HT-29 (cell line): ENCODE data around the gene SNX20. TPM values are rescaled to one million over a fixed set of nuclear protein-coding genes. Genes with fewer than 3 reads are reported as not detected.

ENCODE experiments used
- DNase-seq: peaks from one replicate; pipeline ENCODE4 v3.0.0-alpha.2; 2015; ENCODE audit warnings: low spot score
- total RNA-seq: library from RNA; depleted of rRNA; stranded (reverse); fragments of >200 nt; shearing (Covaris generic); gene quantifications from 2 replicates; pipeline ENCODE4 v1.2.3, GENCODE V29; 2014

Gene SNX20
- total RNA-seq, 1 experiment from 2014 or later: 0.23 TPM

DNA sequence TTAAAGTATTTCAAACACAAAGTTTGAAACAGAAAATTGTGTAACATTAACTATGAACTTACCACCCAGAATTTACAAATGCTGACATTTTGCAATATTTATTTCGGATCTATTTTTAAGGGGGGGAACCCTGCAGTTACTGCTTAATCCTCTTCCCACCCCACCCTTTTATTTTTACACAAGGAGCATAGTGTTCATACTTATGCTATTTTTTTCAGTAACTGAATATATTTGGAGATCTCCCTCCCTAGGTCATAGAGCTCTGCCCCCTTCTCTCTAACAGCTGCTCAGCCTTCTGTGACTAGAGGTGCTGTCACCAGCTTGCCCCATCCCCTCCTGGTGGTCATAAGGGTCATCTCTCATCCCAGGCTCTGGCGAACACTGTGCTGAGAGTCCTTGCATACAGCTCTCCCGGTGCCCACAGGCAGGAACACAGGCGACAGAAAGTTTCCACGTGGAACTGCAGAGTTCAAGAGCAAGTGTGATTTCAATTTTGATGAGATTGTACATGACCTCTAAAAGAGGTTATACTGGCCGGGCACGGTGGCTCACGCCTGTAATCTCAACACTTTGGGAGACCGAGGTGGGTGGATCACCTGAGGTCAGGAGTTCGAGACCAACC is 44.2 kb downstream of the SNX20 start:
- no peak for DNase-seq

DNA sequence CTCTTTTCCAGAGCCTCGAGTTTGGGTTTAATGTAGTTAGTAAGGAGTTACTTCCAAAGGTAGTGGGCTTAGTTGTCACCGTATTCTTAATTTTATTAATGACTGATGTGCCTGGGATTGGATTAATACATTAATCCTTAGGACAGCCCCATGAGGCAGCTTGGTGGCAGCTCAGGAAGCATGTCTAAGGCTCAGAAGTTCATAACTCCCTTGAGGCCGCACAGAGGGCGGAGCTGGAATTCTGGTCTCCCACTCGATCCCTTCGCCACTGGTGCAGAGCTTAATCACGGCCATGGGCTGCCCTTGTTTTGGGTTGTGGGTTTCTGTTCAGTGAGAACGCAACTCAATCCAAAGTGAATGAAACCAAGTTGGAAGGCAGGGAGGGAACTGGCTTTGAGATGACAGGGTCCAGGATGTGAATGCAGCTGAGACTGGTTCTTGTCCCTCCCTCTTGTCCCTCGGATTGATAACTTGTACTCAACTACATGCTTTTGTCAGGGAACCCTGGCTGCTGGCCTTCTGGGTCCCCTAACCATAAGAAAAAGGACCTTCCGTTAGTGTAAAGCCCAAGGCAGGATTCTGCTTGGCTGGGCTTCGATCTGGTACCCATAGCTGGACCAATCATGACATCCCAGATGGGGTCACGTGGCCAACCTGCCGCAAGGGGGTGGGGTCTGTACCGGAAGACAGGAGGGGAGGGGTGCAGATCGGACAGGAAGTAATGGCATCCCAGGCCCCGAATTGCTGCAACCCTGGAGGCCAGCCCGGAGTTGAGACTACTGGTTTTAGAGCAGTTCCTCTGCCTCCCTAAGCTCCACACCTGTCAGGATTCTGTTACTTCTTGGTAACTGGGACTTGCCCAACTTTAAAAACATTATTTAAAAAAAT is 45.4 kb downstream of the SNX20 start:
- no peak for DNase-seq

DNA sequence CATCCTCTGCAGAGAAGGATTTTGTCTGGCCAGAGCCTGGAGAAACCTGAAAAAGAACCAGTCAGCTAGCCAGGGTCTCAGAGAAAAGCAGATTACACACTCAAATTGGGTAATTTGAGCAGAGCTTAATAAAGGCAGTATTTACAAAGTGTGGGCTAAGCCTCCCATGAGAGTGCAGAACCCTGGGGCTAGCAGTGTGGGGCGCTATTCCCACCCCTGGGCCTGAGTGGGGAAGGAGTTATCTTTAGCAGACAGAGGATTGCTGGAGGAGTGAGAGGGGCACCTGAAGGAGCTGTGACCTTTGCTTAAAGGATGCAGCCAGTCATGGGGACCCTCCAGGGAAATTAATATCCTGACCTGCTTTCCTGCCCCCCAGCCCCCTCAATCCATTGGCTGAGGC is 46.2 kb downstream of the SNX20 start:
- no peak for DNase-seq

DNA sequence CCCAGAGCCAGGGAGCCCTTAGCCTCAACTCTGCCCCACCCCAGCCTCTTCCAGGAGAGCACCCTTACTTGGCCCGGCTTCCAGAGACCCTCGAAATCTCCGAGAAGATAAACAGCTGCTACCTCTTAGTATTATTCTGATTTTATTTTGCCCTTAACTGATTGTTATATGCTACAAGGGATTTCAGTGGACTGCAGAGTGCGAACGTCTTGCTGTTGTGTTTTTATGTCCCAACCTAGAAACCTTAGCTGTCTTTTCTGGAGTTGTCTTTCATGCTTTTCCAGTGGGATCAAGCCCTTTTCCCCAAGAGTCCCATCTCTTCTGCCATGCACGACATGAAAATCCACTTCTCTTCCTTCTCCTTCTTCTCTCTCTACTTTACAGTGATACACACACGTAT is 47.0 kb downstream of the SNX20 start:
- no peak for DNase-seq

DNA sequence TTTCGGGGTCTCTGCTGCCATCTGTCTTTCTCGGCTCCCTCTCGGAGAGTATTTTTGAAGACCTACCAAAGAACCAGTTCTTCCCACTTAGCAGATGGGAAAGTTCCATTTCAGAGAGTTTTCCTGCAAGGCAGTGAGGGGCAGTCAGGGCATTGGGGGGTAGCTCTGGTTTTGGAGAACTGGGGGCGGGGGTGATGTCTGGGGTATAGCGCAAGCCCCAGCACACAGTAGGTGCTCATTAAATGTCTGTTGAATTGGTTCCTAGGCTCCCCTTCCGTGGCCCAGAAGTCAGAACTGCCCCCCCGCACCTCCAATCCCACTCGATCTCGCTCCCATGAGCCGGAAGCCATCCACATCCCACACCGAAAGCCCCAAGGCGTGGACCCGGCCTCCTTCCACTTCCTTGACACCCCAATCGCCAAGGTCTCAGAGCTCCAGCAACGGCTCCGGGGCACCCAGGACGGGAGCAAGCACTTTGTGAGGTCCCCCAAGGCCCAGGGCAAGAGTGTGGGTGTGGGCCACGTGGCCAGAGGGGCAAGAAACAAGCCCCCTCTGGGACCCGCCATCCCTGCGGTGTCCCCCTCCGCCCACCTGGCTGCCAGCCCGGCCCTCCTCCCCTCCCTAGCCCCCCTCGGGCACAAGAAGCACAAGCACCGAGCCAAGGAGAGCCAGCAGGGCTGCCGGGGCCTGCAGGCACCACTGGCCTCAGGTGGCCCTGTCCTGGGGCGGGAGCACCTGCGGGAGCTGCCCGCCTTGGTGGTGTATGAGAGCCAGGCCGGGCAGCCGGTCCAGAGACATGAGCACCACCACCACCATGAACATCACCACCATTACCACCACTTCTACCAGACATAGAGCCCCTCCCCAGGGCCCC is 47.9 kb downstream of the SNX20 start:
- no peak for DNase-seq

DNA sequence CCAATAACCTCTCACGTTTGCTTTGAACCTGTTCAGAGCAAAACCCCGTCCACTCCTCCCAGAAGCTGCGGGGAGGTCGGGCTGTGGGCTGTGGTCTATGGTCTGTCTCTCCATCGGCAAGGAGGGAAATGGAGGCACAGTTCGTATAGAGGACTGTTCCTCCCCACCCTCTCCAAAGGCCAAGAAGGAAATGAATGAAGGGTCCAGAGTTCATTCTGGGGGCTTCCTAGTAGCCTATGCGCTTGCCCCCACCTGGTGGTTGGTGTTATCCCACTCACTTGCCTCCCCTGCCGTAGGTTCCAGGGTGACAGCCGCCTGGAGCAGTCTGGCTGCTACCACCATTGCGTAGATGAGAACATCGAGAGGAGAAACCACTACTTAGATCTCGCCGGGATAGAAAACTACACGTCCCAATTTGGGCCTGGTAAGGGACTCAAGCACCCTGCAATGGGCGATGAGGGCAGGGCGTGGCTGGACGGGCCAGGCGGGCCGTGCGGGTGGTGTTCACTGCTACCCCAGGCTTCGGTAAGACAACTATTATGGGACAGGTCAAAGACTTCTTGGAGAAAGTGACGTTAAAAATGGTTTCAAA is 49.0 kb downstream of the SNX20 start:
- DNase-seq: no peak

DNA sequence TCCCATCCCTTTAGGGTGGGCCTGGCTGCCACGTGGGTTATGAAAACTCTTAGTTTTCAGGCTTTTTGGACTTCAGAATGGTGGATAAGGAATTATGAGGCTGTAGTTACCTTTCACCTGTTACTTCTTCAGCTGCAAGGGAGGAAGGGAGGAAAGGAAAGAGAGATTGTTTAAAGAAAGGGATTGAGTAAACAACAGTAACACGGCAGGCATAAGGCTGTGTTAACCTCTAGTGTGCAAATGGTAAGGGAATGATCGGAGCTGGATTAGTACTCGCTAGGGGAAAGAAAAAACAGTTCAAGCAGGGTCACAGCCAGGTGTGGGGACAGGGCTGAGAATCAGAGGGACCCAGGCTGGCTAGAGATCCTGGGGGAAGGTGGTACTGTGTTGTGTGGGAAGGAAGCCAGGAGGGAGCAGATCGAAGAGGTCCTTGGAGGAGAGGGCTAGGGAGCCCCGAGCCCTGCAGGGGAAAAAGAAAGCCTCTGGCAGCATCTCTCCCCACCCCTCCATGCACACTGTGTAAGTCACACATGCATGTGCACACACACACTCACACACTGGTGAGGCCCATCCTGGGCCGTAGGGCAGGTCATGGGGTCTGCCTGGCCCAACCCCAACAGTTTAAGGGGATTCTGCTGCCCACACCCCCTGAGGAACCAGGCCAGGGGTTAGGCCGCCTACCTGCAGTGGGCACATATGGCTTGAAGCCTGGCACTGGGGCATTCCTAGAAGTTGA is 49.7 kb downstream of the SNX20 start:
- no peak for DNase-seq

DNA sequence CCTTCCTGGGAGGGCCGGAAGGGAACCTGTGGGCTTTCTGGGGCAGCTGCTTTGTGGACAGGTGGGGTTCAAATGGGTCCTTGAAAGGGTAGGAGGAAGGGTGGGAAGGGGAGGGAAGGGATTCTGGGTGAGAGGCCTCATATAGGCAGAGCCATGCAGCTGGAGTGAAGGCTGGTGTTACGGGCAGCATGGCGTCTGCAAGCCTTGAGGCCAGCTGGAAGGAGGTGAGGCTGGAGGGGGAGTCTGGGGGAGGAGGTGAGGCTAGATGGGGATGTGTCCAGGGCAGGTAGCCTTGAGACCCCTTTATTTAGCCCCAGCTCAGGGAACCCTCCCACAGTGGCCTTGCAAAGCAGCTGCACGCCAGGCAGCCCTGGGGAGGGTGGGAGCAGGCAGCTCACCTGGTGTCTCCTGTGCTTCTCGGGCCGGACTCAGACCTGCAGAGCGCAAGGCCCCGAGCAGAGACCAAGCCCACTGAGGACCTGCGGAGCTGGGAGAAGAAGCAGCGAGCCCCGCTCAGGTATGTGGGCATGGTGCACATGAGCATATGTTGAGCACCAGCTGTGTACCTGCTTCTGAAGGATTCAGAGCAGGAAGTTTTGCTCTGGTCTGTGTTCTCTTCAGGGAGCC is 50.6 kb downstream of the SNX20 start:
- DNase-seq: no peak

DNA sequence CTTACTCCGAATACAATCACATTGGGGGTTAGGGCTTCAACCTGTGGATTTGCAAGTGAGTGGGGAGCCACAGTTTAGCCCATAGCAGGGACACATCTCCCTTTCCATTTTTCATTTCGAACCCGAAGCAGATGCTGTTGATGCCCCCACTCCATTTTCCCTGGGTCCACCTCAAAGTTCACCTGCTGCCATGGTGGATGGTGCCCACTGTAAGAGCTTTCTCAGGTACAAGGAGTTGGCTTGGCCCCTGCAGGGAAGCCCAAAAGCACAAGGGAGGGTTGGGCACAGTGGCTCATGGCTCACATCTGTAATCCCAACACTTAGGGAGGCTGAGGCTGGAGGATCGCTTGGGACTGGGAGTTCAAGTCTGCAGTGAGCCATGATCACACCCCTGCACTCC is 51.8 kb downstream of the SNX20 start:
- no peak for DNase-seq

DNA sequence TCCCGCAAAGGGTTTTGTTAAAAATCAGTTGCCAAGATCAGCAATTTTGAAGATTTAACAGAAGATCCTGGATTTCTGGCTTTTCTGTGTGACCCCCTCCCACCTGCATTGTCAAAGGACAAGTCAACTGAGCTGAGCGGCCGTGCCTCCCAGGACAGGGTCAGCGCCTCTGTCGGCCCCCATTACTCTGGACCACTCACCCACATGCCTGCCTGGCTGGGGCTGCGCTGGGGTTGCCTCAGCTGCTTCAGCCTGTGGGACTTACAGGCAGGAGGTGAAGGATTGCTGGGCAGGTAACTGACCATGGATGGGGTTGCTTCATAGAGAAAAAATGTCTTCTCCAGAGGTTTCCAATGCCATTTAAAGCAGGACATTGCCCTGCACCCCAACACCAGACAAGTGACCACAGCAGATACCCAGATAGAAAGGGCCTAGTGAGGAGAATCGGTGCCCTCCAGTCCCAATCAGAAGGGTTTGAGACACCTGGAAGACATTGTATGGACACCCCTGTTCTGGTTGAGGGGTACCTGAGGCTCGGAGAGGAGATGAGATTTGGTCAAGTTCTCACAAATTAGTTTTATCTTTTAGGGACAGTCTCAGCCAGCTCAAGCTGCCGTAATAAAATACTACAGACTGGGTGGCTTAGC is 52.8 kb downstream of the SNX20 start:
- no peak for DNase-seq

DNA sequence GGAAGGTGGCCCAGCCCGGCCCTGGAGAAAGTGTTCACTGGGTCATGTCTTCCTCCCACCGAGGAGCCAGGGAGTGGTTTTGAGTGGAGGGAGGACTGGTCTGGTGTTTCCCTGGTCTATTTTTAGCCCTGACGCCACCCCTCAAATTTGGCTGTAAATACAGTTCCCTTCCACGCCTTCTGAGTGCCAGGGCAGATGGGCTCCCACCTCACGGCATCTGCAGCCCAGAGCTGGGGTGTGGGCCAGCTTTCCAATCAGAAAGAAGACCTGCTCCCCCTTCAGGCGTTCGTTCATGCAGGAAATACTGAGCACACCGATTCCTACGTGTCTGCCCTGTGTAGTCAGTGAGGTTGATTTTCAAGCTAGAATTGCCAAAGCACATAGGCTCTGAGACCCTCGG is 53.7 kb downstream of the SNX20 start:
- no peak for DNase-seq

DNA sequence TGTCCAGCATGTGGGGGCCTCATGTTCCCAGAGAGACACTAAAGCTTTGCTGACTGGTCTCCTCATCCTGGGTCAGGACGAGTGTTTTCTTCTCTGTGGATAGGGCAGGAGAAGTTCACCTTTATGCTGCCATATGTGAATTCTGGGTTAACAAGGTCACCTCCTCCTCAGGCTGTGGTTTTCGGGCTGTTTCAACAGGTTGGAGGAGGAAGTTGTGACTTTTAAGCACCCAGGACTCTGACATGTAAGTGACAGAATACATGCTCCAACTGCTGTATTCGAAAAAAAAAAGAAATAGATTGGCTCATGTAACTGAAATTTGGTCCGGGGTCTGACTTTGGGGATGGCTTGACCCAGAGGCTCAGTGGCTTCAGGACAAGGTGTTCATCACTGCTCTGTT is 54.2 kb downstream of the SNX20 start:
- DNase-seq: no peak

DNA sequence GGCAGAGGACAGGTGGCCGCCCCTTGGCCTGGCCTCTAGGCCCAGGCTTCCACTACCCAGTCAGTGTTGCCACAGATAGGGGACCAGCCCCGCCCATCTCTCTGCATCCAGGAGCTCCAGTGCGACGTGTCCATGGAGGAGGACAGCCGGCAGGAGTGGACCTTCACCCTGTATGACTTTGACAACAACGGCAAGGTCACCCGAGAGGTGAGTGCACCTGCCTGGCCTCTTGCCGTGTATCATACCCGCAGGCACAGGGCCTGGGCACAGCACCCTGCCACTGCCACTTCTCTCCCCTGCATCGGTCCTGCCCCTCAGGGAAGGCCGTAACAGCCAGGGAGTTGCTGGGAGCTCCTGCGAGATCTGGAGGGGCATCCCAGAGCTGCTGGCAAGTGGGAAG is 55.7 kb downstream of the SNX20 start:
- no peak for DNase-seq

DNA sequence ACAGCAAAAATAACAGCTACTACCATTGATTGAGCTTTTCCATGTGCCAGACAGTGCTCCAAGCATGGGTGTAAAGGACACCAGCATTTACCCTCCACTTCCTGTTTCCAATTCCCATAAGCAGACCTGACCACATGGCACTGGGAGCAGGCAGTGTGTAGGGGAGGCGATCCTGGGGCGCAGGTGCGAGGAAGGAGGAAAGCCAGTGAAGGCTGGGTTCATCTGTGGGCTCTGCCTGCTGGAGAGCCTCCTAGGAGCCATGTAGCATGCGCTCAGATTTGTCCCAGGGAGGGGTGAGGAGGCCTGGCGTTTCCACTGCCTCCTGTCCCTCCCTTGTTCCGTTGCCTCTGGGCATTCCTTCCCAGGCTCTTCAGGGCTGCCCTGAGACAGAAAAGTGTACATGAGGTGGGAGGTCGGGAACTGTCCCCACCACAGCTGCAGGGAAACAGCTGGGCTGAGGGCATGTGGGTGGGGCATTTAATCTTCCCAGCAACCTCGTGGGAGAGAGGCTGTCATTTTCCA is 56.6 kb downstream of the SNX20 start:
- no peak for DNase-seq

DNA sequence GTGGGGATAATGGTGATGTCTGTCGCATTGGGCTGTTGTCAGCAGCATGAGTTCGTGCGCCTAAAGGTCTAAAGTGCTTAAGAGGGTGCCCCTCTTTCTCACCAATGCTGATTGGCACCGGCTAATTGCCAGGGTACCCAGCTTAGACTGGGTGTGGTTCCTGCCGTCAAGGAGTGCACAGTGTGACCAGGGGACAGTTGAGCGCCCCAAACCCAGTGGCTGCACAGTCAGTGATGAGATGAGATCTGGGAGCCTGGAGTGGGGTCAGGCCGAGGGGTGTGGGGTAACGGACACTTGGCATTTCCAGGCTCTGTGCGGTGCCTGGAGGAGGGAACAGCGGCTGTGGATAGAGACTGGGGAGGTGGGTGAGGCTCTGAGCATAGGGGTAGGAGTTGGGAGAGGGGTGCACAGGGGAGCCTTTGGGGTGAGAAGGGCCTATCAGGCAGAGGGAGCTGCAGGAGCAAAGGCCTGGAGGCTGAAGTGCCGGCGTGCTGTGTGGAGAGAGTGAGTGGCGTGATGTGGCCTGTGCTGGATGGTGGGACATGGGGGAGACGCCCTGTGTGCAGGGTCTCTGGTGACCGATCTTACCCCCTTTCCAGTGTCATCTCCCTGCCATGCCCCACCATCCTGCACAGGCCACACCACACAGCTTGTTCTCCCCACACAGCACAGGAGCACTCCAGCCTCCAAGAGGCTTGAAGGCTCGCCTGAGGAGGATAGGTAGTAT is 58.3 kb downstream of the SNX20 start:
- DNase-seq: no peak

DNA sequence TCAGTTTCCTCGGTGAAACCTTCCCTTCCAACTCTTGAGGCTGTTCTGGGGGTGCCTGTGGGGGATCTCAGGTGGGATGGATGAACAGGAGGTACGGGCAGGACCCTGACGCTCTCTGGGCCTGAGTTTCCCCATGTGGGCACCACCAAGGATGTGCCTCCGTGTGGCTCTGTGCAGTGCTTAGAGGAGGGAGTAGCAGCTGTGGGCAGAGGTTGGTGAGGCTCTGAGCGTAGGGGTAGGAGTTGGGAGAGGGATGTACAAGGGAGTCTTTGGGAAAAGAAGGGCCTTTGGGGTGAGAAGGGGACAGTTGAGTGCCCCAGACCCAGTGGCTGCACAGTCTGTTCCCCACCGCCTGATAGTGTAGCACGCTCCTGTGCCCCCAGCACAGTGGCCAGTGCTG is 59.1 kb downstream of the SNX20 start:
- no peak for DNase-seq
